ENCODE data around the gene CARD11. TPM values are rescaled to one million over a fixed set of nuclear protein-coding genes. Genes with fewer than 3 reads are reported as not detected.

CARD11 gene
- total and polyA plus RNA-seq, 11 donors = 0.15 to 3.2 (median 0.33) TPM; not detected in 2

- intact Hi-C loops (cut with DNase I) = loop anchor here in 1 of 10 donors (2.0 kb wide), 1 partner anchor 54 kb away; no protein-coding TSS in a partner anchor
- 75 to 89% (median 87%) methylated on average over 1 of the region's 1 CpG for WGBS, 4 donors
Measured at GRCh38 chr7:3020416-3020815, 23.3 kb downstream of the CARD11 start.

GRCh38 chr7:3019801-3020200 is 23.9 kb downstream of the CARD11 start:
- DNase-seq (no peak), ATAC-seq (no peak)

More at GRCh38 chr7:3020416-3020815, 23.3 kb downstream of the CARD11 start:
- H3K27ac ChIP-seq = no peak overlapping the region
- ATAC-seq (no peak), DNase-seq (no peak)
- no peak overlapping the region for H3K4me3 ChIP-seq
- no peak for TF ChIP-seq POLR2A (IDR thresholded peaks at IDR 0.05)
- TF ChIP-seq CTCF (IDR thresholded peaks at IDR 0.05) = no peak
- H3K9me3 ChIP-seq = peaks cover 0 to 37% (median 17%) of the 10 kb centered on the region in 12 donors
- no peaks in the 10 kb centered on the region for H3K36me3 ChIP-seq
- no peaks in the 10 kb centered on the region for H3K4me1 ChIP-seq
- no peaks in the 10 kb centered on the region for H3K27me3 ChIP-seq

GRCh38 chr7:3013975-3014792 is 29.5 kb downstream of the CARD11 start:
- WGBS, 4 donors = 71 to 87% (median 73%) methylated on average over 21 to 23 of the region's 23 CpGs
- intact Hi-C loops (cut with DNase I) = no loop called here
- Histone ChIP-seq H3K36me3 (no peaks in the 10 kb centered on the region), H3K27ac (no peak overlapping the region), H3K27me3 (no peaks in the 10 kb centered on the region), H3K4me3 (no peak overlapping the region), H3K4me1 (no peaks in the 10 kb centered on the region), H3K9me3 (peaks cover 0 to 11% (median 0%) of the 10 kb centered on the region in 12 donors)
- ATAC-seq (peak in 1 of 4 donors; percentile 33), DNase-seq (no peak)
- TF ChIP-seq POLR2A (IDR thresholded peaks at IDR 0.05) (no peak), CTCF (IDR thresholded peaks at IDR 0.05) (no peak)

More at GRCh38 chr7:3019801-3020200, 23.9 kb downstream of the CARD11 start:
- Histone ChIP-seq H3K9me3 (peaks cover 0 to 31% (median 16%) of the 10 kb centered on the region in 12 donors), H3K27ac (no peak overlapping the region), H3K27me3 (no peaks in the 10 kb centered on the region), H3K4me3 (no peak overlapping the region), H3K36me3 (no peaks in the 10 kb centered on the region), H3K4me1 (no peaks in the 10 kb centered on the region)
- TF ChIP-seq POLR2A (IDR thresholded peaks at IDR 0.05) = no peak
- TF ChIP-seq CTCF (IDR thresholded peaks at IDR 0.05) = no peak
- intact Hi-C loops (cut with DNase I) = loop anchor here in 1 of 10 donors (2.0 kb wide), 1 partner anchor 53 kb away; no protein-coding TSS in a partner anchor
- WGBS, 4 donors = 82 to 90% (median 87%) methylated on average over 4 of the region's 4 CpGs

- H3K9me3 ChIP-seq = peaks cover 0 to 11% (median 0%) of the 10 kb centered on the region in 12 donors
- H3K27ac ChIP-seq = no peak overlapping the region
- ATAC-seq (no peak), DNase-seq (no peak)
- H3K27me3 ChIP-seq = no peaks in the 10 kb centered on the region
- intact Hi-C loops (cut with DNase I) = no loop called here
- H3K4me1 ChIP-seq = no peaks in the 10 kb centered on the region
- no peak for TF ChIP-seq POLR2A (IDR thresholded peaks at IDR 0.05)
- TF ChIP-seq CTCF (IDR thresholded peaks at IDR 0.05) = no peak
- 63 to 73% (median 72%) methylated on average over 5 of the region's 5 CpGs for WGBS, 4 donors
- no peak overlapping the region for H3K4me3 ChIP-seq
- no peaks in the 10 kb centered on the region for H3K36me3 ChIP-seq
Measured at GRCh38 chr7:3011211-3011852, 32.3 kb downstream of the CARD11 start.

All from heart left ventricle (tissue), 16 donors.